GM10266 (cell line): ENCODE results near the gene GLRB.
"Not testable (repeated sequence)": the region's sequence is repeated elsewhere in the genome, so short reads cannot be mapped to it uniquely, and the experiment has no call there.

Experiments used
- DNase-seq: peaks from one replicate; pipeline ENCODE4 v3.0.0; 2012; ENCODE audit errors: extremely low spot score
- TF ChIP-seq, protein P1 (sequence below): IDR thresholded peaks from 2 replicates; pipeline ENCODE4 v1.5.1; 2012; ENCODE audit warnings: mild to moderate bottlenecking, low read depth; ENCODE audit not compliant: control insufficient read depth, insufficient read depth; ENCODE audit errors: missing control alignments

GLRB gene

DNA sequence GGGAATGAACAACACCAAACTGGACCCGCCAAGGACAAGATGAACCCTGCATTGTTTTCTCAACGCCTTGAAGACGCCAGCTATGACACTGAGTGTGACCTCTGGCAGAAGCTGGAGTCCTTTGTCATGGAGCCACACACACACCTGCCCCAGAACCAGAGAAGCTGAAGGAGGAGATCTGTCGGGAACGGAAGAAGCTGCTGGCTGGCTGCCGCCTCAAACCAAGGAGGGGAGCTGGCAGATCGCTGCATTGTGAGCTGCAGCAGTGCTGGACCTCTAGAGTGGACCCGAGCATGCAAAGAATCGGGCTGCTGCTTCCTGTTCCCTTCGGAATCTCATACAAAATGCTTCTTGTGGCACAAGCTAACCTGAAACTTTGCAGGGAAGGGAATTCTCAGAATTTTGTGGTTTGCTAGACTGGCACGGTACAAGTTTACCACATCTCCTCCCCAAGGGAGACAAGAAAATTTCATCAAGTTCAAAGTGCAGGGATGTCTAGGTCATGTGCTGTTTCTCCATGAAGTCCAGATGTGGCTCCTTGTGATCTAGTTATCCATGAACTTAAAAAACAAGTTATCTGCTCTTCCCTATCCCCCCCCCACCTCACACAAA is 23.4 kb upstream of the GLRB start:
- DNase-seq: no peak
- TF ChIP-seq, protein P1, sequence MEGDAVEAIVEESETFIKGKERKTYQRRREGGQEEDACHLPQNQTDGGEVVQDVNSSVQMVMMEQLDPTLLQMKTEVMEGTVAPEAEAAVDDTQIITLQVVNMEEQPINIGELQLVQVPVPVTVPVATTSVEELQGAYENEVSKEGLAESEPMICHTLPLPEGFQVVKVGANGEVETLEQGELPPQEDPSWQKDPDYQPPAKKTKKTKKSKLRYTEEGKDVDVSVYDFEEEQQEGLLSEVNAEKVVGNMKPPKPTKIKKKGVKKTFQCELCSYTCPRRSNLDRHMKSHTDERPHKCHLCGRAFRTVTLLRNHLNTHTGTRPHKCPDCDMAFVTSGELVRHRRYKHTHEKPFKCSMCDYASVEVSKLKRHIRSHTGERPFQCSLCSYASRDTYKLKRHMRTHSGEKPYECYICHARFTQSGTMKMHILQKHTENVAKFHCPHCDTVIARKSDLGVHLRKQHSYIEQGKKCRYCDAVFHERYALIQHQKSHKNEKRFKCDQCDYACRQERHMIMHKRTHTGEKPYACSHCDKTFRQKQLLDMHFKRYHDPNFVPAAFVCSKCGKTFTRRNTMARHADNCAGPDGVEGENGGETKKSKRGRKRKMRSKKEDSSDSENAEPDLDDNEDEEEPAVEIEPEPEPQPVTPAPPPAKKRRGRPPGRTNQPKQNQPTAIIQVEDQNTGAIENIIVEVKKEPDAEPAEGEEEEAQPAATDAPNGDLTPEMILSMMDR: no peak

DNA sequence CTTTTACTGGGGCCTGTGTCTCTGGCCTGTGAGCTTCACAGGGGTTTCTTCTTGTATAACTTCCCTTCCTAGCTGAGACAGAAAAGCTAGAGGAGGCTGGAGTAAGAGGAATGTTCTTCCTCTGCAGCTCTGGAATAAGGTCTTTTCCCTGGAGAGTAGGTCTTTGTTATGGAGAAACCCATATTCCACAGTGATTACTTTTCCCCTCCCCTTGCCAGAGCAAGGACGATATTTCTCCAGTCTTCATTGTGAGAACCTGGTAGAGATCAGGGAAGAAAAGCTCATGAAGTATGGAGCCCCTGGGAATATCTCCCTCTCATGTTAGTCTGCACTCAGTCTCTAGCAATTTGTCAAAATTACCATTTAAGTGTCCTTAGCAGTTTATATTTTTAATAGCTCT is 18.7 kb upstream of the GLRB start:
- DNase-seq: no peak
- TF ChIP-seq, protein P1: no peak

DNA sequence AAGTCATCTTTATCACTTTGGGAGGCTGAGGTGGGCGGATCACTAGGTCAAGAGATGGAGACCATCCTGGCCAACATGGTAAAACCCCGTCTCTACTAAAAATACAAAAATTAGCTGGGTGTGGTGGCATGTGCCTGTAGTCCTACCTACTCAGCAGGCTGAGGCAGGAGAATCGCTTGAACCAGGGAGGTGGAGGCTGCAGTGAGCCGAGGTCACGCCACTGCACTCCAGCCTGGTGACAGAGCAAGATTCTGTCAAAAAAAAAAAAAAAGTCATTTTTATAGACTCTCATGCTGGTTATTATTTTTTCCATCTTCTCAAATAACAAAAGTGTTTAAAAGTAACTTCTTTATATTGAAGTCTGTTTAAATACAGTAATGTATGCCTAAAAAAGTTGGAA is 17.1 kb upstream of the GLRB start:
- DNase-seq: not testable (repeated sequence)

DNA sequence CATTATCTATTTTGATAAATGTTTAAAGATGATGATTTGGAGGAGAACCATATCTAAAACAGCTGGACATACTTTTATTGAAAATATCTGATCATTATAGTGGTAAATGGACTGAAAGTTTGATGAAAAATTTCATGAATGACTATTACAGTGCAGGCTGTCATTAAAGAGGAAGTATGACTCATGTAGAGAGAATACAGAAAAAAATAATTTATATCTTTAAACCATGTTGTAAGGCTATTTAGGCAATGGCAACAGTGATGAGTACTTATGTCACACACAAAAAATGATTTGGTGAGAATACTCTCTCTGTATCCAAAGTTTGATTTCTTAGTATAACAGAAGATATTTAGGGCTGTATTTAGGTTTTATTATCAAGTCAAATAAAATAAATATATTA is 3.9 kb upstream of the GLRB start:
- DNase-seq: no peak
- TF ChIP-seq, protein P1: no peak

DNA sequence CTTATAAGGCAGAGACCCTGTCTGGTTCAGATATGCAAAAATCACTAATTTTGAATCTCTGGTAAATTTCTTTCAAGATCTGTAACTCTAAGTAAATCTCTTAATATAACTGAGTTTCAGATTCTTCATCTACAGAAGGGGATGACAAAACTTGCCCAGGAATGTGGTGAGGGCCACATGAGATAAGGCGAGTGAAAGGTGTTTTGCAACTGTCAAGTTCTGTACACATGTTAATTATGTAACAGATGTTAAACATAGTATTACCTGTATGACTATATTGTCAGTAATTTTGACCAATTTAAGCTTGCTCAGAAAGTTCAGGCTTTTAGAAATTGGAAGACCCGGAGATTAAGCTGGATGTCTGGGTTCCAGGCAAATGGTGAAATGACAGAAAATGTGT is 549 bp upstream of the GLRB start:
- TF ChIP-seq, protein P1: no peak
- no peak for DNase-seq

DNA sequence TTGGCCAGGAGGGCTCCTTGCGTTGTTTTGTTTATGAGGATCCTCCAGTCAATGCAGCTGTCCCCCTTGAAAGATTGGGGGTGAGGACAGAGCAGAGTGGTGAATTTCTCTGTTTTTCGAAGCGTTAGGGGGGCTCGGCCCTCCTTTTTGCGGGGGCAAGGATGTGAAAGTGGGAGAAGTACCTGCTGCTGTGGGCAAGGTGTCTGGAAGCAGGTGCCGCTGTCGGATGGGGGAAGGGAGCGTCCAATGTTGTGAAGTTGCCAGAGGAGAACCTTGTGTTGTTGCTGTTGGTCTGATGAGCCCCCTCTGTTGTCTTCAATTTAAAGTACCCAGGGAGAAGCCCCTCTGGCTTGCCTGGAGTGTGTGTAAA is 613 bp downstream of the GLRB start:
- DNase-seq: peak; percentile 14
- TF ChIP-seq, protein P1: no peak

DNA sequence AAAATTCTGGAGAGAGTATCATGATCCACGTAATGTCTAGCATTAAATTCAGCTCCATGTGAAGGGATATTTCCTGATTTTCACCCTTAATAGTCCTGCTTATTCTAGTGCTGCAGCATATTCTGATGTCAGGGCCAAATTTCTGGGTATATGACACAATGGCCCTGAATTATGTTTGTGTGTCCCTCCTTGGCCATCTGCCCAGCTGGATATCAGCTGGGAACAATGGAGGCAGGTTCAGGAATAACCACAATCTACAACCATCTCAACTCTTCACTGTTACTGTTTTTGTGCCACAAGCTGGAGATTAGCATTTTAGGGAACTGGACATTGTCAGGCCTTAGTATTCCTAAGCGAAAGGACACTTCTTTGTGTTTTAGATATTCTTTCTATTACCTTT is 3.5 kb downstream of the GLRB start:
- TF ChIP-seq, protein P1: no peak
- no peak for DNase-seq

DNA sequence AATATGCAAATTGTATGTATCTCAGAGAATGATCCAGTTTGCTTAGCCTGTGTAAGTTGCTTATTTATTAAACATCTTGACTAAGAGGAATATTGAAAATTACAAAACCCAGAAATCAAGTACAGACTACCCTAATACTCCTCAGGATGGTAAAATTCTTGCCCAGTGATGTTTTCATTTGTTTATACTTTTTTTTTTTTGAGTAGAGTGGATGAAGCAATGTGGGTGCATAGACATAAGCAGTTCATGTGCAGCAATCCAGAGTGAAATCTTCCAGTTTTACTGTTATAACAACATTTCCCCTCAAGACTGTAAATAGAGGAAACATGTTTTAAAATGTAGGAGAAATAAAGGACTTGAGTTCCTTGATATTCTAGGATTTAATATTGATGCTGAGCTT is 4.7 kb downstream of the GLRB start:
- no peak for DNase-seq
- TF ChIP-seq, protein P1: no peak
